GM19351 (cell line): ENCODE results near the gene LONP2.
A peak's percentile ranks its signal among the peaks of the same experiment; 100 is the strongest.

Experiments used
- ATAC-seq: cut with Tn5 transposase; IDR thresholded peaks from one replicate; pipeline ENCODE4 v1.9.1; 2021; ENCODE audit warnings: mild to moderate bottlenecking, moderate library complexity; ENCODE audit not compliant: unreplicated experiment

LONP2 gene, protein sequence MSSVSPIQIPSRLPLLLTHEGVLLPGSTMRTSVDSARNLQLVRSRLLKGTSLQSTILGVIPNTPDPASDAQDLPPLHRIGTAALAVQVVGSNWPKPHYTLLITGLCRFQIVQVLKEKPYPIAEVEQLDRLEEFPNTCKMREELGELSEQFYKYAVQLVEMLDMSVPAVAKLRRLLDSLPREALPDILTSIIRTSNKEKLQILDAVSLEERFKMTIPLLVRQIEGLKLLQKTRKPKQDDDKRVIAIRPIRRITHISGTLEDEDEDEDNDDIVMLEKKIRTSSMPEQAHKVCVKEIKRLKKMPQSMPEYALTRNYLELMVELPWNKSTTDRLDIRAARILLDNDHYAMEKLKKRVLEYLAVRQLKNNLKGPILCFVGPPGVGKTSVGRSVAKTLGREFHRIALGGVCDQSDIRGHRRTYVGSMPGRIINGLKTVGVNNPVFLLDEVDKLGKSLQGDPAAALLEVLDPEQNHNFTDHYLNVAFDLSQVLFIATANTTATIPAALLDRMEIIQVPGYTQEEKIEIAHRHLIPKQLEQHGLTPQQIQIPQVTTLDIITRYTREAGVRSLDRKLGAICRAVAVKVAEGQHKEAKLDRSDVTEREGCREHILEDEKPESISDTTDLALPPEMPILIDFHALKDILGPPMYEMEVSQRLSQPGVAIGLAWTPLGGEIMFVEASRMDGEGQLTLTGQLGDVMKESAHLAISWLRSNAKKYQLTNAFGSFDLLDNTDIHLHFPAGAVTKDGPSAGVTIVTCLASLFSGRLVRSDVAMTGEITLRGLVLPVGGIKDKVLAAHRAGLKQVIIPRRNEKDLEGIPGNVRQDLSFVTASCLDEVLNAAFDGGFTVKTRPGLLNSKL

DNA sequence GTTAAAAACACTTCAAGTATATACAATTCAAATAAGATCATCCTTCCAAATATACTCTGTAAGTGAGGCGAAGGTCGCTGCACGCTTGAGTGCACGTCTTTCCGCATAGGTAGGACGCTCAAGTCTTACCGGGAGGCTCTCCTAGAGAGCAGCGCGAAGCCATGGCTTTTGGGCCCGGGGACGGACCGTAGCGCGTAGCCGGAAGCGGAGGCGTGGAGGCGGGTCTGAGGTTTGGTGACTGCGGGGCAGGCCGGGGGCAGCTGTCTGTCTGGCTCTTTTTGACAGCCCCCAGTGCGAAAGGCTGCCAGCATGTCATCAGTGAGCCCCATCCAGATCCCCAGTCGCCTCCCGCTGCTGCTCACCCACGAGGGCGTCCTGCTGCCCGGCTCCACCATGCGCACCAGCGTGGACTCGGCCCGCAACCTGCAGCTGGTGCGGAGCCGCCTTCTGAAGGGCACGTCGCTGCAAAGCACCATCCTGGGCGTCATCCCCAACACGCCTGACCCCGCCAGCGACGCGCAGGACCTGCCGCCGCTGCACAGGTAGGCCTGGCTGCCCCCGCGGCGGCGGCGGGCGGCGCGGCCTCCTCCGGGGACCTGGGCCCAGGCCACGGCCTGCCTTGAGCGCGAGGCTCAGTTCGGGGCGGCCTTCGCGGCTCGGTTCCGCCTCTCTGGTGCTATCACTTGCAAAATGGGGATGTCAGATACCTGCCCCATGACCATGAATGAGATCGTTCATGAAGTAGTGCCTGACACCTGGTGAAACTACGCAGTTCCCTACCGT, at the start of gene LONP2:
TSS of gene LONP2 (plus strand) at position 221 of the 783 bp plus-strand sequence. CDS start at position 310, 89 bp downstream.
- ATAC-seq = peak; percentile 94

DNA sequence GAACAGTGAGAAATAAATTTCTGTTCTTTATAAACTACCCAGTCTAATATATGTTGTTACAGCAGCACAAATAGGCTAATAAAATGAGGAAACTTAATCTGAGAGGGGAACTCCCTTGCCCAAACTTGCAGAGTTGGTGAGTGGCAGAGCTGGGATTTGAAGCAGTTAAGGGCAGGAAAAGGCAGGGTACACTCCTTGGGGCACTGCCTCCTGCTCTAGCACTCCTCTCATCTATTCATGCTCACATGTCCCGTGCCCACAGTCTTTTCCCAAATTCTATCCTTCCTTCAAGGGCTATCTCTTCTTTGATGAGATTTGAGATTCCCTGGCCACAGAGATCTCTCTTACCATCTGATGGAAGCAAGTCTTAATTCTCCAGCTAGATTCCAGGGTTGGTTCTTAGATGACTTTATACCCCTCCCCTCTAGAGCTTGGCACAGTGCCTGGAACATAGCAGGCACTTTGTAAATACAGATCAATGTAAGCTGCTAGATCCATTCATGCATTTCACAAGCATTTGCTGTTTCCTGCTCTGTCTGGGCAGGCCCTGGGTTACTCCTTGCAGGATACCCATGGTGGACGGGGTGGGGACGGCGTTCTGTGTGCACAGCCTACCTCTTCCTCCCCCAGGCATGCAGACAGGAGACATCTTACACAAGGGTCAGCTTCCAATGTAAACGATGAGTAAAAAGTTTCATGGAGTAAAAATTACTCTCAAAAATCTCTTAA, 49.1 kb upstream of the LONP2 start:
- ATAC-seq = no peak

DNA sequence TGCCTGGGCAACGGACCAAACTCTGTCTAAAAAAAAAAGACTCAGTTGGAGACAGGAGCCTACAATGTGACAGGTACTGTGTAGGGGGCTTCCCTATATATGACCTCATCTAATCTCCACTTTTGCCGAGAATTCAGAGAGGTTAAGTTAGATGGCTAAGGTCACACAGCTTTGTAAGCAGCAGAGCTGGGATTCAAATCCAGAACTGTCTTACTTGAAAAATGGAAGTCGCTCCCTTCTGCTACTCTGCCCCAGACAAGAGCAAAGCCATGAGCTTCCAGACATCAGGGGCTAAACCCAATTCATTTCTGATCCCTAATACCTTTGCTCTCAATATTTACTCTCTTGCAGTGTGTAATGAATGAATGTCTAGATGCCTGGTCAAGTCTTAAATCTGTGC, 46.8 kb upstream of the LONP2 start:
- no peak for ATAC-seq

DNA sequence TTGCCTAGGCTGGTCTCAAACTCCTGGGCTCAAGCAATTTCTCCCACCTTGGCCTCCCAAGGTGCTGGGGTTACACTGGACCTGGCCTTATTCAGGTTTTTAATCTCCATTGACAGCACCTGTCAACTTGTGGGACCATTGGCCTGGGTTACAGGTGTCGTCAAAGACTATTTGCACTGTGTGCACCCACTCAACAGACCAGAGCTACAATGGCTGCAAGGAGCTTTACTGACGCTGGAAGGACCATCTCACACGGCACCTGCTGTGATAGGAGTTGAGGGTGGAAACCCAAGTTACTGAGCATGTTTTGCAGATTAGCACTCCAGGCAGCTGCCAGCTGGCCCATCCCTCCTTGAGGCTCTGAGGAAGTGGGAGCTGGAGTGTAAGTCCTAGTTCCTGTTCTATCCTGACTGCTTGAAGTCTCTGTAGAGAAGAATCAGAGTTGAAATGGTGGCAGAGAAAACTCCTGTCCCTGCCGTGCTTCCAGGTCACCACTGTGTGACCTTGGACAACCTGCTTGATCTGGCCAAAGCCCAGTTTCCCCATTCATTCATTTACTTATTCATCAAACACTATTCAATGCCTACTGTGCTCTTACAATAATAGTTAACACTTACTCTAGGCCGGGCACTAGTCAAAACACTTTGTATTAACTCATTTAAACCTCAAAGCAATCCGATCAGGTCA, 42.4 kb upstream of the LONP2 start:
- no peak for ATAC-seq

DNA sequence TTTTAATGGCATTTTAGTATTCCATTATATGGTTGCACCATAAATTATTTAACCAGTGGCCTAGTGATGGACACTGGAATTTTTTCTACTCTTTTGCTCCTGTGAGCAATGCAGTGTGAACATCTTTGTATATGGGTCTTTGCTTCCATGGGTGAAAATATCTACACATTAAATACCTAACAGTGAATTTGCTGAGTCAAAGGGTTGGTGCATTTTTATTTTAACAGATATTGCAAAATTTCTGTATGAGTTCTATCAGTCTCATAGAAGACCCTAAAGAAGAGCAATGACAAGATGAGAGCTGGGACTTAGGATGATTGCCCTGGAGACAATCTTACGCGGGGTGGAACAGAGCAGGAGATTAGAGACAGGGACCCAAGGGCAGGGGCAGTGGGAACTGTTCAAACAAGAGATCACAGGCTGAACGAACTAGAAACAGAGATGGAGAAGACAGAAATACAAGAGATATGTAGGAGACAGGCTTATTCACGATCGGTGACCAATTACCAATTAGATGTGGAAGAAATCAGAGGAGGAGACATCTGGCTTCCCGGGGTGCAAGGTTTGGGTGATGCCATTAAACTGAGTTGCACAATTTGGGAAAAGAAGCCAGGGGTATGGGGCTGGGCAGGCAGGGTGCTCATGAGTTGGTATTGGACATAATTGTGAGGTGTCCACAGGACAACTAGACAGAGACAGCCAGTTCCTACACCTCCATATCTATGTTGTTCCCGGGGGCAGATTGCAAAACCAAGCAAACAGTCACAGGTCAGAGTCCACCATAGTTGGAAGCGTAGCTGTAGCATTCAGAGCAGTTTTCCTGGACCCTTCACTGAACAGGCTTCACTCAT, 39.9 kb upstream of the LONP2 start:
- no peak for ATAC-seq

DNA sequence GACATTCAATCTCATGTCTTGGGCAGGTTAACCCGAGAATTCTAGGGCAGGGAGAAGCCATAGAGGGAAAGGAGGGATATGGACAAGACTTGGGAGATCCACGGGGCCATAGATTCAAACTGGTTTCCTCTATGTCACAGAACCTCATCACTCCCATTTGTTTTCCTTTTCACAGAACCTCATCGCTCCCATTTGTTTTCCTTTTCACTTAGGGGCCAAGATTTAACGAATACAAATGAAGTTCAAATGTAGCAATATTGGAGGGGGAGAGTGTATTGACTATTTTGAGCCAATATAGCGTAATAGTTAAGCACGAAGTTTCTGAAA, 39.3 kb upstream of the LONP2 start:
- ATAC-seq = no peak

DNA sequence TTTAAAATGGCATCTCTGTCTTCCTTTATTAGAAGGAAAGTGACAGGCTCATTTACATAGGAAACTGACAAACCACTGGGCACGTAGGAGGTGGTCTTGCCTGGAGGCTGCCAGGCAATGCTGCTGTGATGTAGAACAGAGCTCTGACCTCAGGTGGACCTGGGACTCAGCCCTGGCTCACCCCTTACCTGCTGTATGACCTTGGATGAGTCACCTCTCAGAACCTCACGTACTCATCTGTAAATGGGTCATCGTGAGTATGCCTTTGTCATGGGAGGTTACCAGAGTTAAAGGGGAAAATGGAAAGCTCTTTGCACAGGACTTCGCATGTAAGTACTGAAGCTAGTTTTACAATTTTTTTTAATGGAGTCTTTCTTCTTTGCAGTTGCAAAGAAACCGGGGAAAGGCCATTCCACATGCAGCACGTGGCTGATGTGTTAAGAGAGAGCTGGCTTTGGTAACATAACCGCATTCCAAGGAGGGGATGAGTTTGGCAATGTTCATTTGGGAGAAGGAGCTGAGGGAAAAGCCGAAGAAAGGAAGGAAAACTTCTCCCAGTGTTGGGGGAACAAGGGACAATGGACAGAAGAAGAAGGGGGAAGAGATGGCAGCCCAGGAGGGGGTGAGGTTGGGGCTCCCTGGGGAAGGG, 37.4 kb upstream of the LONP2 start:
- ATAC-seq = no peak

DNA sequence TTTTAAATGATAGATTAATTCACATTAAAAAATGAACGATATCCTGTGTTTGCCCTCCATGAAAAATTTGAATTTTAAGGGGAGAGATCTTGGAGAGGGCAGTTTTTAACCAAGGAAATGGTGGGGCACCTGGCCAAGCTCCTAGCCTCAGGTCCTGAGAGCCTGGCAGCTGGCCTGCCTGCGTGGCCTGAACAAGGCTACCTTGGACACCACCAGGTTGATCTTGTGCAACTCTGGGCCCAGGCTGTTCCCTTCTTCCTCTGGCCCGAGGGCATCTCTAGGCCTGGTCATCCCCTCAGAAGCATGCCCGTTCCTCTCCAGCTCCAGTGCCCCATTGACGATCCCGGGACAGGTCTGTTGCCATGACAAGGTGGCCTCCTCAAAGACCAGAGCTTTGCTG, 33.4 kb upstream of the LONP2 start:
- no peak for ATAC-seq

DNA sequence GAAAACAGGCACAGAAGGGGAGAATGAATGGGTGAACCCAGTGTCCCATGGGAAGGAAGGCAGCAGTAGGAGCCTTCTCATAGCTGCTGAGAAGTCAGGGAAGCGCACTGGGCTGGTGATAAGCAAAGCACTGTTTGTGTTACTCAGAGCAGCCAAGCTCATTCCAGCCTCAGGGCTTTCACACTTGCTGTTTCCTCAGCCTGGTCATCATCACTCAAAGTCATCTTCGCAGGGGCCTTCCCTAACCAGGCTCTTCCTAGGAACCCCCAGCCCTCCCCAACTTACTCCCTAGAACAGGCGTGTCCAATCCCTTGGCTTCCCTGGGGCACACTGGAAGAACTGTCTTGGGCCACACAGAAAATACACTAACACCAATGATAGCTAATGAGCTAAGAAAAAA, 32.1 kb upstream of the LONP2 start:
- ATAC-seq = no peak

DNA sequence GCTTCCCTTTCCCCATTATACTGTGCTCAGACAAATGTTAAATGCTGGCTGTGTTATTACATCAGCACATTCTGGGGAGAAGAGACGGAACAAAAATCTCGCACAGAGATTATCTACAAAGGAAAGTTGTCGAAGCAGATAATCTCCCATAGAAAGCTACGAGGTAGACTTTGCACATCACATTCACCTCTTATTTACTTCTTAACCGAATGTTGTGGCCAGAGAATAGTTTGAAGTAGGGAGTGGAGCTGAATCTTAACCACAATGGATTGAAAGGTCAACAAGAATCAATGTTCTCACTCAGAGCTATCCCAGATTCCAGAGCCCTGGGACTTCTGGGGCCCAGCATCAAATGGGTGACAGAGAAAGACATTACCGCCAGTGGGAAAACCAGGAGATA, 28.4 kb upstream of the LONP2 start:
- no peak for ATAC-seq

DNA sequence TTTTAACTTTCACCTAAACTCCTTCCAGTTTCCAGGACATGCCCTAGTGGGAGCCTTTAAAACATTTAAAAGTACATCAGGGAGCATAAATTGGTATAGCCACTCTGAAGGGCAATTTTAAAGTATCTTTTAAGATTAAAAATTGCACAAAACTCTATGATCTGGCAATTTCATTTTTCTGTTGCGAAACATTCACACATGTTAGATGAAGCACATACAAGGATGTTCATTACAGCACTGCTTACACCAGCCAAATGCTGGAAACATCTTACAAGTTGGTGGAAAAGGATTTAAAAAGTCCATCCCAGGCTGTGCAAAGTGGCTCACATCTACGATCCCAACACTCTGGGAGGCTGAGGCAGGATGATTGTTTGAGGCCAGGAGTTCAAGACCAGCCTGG, 26.4 kb upstream of the LONP2 start:
- ATAC-seq = no peak

DNA sequence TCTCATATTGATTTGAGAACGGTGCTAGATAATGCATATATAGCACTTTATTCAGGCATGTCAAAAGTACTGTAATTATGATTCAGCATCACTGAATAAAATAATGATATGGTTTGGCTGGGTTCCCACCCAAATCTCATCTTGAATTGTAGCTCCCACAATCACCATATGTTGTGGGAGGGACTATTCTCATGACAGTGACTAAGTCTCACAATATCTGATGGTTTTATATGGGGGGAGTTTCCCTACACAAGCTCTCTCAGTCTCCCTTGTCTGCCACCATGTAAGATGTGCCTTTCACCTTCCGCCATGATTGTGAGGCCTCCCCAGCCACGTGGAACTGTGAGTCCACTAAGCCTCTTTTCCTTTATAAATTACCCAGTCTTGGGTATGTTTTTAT, 25.6 kb upstream of the LONP2 start:
- no peak for ATAC-seq

DNA sequence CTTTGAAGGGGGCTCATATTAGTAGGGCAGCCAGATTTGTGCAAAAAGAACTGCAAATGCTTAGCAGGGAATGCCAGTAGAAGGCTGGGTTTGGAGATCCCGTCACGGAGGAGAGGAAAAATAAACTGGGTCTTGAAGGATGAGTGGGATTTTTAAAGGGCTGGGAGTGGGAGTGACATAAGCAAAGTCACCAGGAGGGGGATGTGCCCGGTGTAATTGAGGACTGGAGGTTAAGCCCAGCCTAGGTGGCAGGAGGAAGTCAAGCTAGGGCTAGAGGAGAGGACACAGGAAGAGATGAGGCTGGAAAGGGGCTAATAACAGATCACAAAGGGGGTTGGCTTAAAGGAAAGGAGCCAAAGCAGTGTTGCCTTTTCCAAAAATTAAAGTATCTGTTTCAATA, 23.2 kb upstream of the LONP2 start:
- no peak for ATAC-seq

DNA sequence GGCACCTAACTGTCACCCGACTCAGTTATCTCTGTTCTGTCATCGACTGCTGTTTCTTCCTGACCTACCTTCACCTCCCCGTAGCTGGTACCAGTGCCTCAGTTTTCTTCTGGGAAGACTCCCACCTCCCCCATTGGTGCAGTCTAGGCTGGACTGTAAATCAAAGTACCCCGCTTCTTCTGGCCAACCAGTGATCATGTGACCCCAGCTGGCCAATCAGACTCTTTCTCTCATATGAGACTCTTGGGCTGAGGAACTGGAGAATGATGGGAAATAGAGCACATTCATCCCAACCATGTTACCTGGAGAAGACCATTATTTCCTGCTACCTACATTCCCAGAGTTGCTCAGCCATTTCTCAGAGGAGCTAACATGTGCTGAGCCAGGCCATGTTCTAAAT, 20.6 kb upstream of the LONP2 start:
- ATAC-seq = no peak

DNA sequence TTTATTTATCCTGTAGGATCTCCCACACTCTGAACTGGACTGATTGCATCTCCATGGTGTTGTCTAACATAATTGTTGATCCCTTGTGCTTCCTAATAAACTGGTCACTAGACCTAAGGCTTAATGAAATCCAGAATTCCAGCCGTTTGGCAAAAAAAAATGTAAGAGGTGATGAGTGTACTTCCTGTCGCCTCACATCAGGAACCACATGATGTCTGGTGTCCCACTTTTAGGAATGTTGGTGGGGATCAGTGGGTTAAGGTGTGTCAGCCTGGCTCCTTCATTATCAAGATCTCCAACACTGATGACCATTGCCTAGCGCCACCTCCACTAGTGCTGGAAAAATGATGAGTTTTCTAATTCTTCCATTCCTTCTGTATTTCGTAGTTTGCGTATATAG, 18.6 kb upstream of the LONP2 start:
- ATAC-seq = no peak

DNA sequence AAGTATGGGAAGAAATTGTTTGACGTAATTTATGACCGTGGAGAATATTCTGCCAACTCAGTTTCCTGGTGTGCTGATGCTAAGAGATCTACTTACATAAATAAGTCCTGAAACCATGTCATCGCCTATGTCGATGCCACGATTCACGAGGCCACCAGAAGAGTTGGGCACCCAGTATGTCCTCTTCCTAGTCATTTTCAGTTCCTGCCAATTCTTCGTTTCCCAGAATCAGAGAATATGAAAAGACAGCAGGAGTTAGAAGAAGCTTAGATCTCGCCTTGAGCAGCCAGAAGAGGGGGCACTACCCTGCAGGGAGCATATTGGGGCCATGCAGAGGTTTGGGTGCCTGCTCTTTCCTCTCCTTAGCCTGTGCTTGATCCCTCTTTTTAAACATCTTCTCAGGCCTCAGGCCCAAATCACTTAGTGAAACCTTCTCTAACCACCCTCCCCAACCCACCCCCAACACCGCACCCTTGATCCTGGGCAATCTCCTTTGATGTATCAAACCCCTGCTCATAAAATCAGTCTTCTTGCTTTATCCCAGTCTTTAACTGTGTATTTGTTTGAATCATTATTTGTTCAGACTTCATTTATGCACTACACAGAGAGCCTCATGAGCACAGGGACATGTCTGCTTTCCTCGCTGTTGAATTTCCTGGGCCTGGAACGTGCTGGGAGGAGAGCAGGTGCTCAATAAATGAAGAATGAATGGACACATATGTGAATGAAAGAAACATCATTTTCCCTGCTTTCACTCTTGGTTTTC, 12.2 kb upstream of the LONP2 start:
- peak; percentile 85 for ATAC-seq

DNA sequence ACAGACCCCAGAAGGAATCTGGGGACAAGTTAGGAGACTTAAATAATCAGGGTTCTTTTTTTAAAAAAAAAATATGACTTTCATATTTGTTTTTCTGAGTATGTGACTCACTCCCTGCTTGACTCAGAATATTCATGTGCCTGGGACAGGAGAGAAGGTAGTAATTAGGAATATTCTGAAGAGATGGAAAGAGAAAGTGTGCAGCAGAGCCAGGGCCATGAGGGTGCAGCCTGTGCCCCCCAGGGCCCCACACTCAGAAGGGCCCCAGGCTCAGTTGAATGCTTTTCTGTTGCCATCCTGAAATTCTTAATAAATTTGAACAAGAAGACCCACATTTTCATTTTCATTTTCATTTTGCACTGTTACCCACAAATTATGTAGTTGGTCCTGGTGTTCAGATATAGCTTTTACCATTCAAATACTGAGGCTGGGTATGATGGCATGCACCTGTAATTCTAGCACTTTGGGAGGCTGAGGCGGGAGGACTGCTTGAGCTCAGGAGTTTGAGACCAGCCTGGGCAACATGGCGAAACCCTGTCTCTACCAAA, 11.5 kb upstream of the LONP2 start:
- no peak for ATAC-seq

DNA sequence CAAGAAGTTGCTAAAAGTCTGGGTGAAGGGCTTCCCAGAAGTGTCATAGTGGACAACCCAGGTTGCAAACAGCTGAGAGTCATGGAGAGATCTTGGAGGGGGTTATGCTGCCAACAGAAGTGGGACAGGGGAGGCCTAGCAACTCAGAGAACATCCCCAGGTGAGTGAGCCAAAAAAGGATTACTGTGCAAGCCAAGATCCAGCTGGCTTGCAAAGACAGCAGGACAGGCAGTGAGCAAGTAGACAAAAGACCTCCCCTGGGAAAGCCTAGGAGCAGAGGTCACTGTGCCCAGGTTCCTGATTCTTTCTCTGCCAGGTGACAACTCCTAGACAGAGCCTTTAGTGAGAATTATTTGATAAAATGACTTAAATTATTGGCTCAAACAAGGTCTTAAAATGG, 9.5 kb upstream of the LONP2 start:
- ATAC-seq = no peak
